Uterus (tissue), 4 donors: ENCODE measurements around the gene SCUBE1. TPM values are rescaled to one million over a fixed set of nuclear protein-coding genes. Genes with fewer than 3 reads are reported as not detected.

ENCODE experiments used
- DNase-seq, 2 donors: peaks; one replicate each; pipeline ENCODE4 v3.0.0-alpha.2; 2019 to 2020
- H3K27ac ChIP-seq, 2 donors: fragments of 200-600 bp; sonication (generic); 1 replicate in 1 of 2; 2 replicates in 1 of 2; pipeline ENCODE4 v1.5.1; 2016 to 2018
- H3K27me3 ChIP-seq, 2 donors: fragments of 200-600 bp; sonication (generic); one replicate each; pipeline ENCODE4 v1.5.1; 2018 to 2019; ENCODE audit warnings: control low read depth in 1 of 2
- H3K36me3 ChIP-seq, 2 donors: fragments of 200-600 bp; sonication (generic); one replicate each; pipeline ENCODE4 v1.5.1; 2019; ENCODE audit warnings: control low read depth in 1 of 2
- H3K4me1 ChIP-seq, 2 donors: fragments of 200-600 bp; sonication (generic); one replicate each; pipeline ENCODE4 v1.5.1; 2018 to 2019; ENCODE audit warnings: control low read depth in 1 of 2
- H3K4me3 ChIP-seq, 2 donors: fragments of 200-600 bp; sonication (generic); 1 replicate in 1 of 2; 2 replicates in 1 of 2; pipeline ENCODE4 v1.5.1; 2018 to 2019; ENCODE audit warnings: mild to moderate bottlenecking in 1 of 2
- H3K9me3 ChIP-seq, 2 donors: fragments of 200-600 bp; sonication (generic); one replicate each; pipeline ENCODE4 v1.5.1; 2019; ENCODE audit warnings: control low read depth in 1 of 2
- POLR2A ChIP-seq, 2 donors: fragments of 450-650 bp; IDR thresholded peaks; one replicate each; pipeline ENCODE4 v1.6.1; 2016; ENCODE audit warnings: antibody characterized with exemption in 2 of 2, mild to moderate bottlenecking in 1 of 2, moderate library complexity in 1 of 2
- intact Hi-C: fragments of 100-400 bp; cut with DNase I; formaldehyde crosslinking; loops from one replicate; pipeline ENCODE4 v1.15.1; 2023; ENCODE audit warnings: low total_unique reads
- total RNA-seq, 4 donors: library from RNA; depleted of rRNA in 3 of 4; stranded (reverse); fragments of >200 nt in 3 of 4; gene quantifications; one replicate each; pipeline versions ENCODE4 v1.1.0 to v1.2.4, GENCODE V29; 2014 to 2023
- TF ChIP-seq, protein P1 (sequence below), 4 experiments: fragments of 200-600 bp in 2 of 4; fragments of 450-650 bp in 2 of 4; sonication (generic) in 2 of 4; IDR thresholded peaks; one replicate each; pipeline ENCODE4 v1.5.1; 2016 to 2019; ENCODE audit warnings: antibody characterized with exemption in 4 of 4, mild to moderate bottlenecking in 2 of 4, moderate library complexity in 1 of 4
- donor health status: DM: yes; HTN: yes; CAD: no.

Gene SCUBE1
- total RNA-seq, 4 donors from 2014 or later, result 0.14 to 1.7 (median 0.26) TPM; not detected in 1

DNA sequence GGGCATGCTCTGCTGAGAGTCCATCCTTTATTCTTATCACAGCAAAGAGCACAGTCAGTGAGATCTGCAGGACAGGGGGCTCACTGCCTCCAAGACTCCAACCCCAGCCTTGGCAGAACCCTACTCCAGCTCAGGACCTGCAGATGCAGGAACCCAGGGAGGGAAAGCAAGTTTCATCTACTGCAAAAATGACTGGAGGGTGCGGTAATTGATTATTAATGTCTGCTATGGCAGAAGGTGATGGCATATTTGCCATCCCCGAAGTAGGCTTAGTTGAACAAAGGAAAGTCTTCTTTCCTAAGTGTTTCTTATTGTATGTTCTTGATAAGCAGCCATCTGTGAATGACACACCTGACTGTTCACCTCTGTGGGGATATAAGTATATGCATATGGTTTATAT lies 9.2 kb downstream of the SCUBE1 start:
- Histone ChIP-seq H3K9me3 (no peaks in the 10 kb centered on the region), H3K4me3 (no peak overlapping the region), H3K27me3 (no peaks in the 10 kb centered on the region), H3K4me1 (no peaks in the 10 kb centered on the region), H3K27ac (no peak overlapping the region), H3K36me3 (no peaks in the 10 kb centered on the region)
- no peak for TF ChIP-seq POLR2A (IDR thresholded peaks at IDR 0.05)
- TF ChIP-seq, protein P1, sequence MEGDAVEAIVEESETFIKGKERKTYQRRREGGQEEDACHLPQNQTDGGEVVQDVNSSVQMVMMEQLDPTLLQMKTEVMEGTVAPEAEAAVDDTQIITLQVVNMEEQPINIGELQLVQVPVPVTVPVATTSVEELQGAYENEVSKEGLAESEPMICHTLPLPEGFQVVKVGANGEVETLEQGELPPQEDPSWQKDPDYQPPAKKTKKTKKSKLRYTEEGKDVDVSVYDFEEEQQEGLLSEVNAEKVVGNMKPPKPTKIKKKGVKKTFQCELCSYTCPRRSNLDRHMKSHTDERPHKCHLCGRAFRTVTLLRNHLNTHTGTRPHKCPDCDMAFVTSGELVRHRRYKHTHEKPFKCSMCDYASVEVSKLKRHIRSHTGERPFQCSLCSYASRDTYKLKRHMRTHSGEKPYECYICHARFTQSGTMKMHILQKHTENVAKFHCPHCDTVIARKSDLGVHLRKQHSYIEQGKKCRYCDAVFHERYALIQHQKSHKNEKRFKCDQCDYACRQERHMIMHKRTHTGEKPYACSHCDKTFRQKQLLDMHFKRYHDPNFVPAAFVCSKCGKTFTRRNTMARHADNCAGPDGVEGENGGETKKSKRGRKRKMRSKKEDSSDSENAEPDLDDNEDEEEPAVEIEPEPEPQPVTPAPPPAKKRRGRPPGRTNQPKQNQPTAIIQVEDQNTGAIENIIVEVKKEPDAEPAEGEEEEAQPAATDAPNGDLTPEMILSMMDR (IDR thresholded peaks at IDR 0.05), result no peak
- no peak for DNase-seq
- intact Hi-C loops, result no loop called here

DNA sequence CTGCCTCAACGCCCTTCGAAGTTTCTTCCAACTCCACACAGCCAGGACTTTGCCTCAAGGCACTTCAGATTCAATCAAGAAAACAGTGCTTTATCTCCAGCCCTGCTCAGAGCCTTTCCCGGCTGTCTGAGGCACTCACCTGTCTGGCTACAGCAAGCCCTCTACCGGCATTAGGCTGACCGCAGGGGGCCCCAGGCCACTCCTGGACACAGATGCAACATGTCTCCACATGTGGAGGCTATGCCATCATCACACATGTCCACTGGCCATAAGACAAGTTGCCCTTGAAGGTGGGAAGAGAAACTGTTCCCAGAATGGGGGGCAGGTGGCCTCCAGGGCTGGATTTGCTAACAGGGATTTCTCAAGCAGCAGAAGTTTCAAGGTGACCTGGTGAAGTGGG lies 10.0 kb downstream of the SCUBE1 start:
- Histone ChIP-seq H3K4me1 (no peaks in the 10 kb centered on the region), H3K36me3 (no peaks in the 10 kb centered on the region), H3K27me3 (no peaks in the 10 kb centered on the region), H3K4me3 (no peak overlapping the region), H3K9me3 (no peaks in the 10 kb centered on the region), H3K27ac (no peak overlapping the region)
- DNase-seq, result no peak
- intact Hi-C loops, result no loop called here
- TF ChIP-seq POLR2A (IDR thresholded peaks at IDR 0.05), result no peak
- TF ChIP-seq, protein P1 (IDR thresholded peaks at IDR 0.05), result no peak

GRCh38 chr22:43331698-43332097 lies 11.5 kb downstream of the SCUBE1 start:
- H3K9me3 ChIP-seq, result no peaks in the 10 kb centered on the region
- intact Hi-C loops, result no loop called here
- no peak for DNase-seq
- no peaks in the 10 kb centered on the region for H3K36me3 ChIP-seq
- H3K27me3 ChIP-seq, result no peaks in the 10 kb centered on the region
- no peak overlapping the region for H3K27ac ChIP-seq
- TF ChIP-seq, protein P1 (IDR thresholded peaks at IDR 0.05), result no peak
- TF ChIP-seq POLR2A (IDR thresholded peaks at IDR 0.05), result no peak
- no peak overlapping the region for H3K4me3 ChIP-seq
- H3K4me1 ChIP-seq, result no peaks in the 10 kb centered on the region

DNA sequence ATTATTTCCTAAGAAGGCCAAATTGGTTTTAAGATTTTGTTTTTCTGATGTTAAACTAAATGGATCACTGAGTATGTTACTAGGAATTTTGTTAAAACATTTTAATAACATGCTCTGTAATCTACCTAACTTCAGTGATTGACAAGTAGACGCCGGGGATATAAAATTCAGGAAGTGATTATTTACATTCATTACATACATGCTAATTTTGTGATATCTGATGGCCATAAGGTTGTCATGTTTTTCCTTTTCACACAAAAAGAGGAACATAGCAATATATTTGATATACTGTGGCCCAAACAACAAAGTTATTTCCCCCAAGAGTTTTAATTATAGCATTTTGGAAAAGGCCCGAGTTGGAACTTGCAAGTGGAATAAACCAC lies 12.1 kb downstream of the SCUBE1 start:
- DNase-seq, result no peak
- no peak overlapping the region for H3K27ac ChIP-seq
- H3K4me1 ChIP-seq, result no peaks in the 10 kb centered on the region
- TF ChIP-seq POLR2A (IDR thresholded peaks at IDR 0.05), result no peak
- TF ChIP-seq, protein P1 (IDR thresholded peaks at IDR 0.05), result no peak
- no peaks in the 10 kb centered on the region for H3K27me3 ChIP-seq
- H3K9me3 ChIP-seq, result no peaks in the 10 kb centered on the region
- H3K4me3 ChIP-seq, result no peak overlapping the region
- H3K36me3 ChIP-seq, result no peaks in the 10 kb centered on the region
- intact Hi-C loops, result no loop called here

GRCh38 chr22:43330178-43331068 lies 12.7 kb downstream of the SCUBE1 start:
- Histone ChIP-seq H3K27ac (no peak overlapping the region), H3K9me3 (no peaks in the 10 kb centered on the region), H3K27me3 (no peaks in the 10 kb centered on the region), H3K4me3 (no peak overlapping the region), H3K4me1 (no peaks in the 10 kb centered on the region), H3K36me3 (no peaks in the 10 kb centered on the region)
- intact Hi-C loops, result no loop called here
- no peak for TF ChIP-seq POLR2A (IDR thresholded peaks at IDR 0.05)
- TF ChIP-seq, protein P1 (IDR thresholded peaks at IDR 0.05), result no peak
- no peak for DNase-seq
